Endometrial microvascular endothelial cells (primary cell): ENCODE data around the gene MSX1. TPM values are rescaled to one million over a fixed set of nuclear protein-coding genes. Genes with fewer than 3 reads are reported as not detected.

ENCODE experiments used
- in situ Hi-C: cut with HindIII; loops from 2 replicates; pipeline ENCODE4 v1.10.0; 2017; ENCODE audit warnings: low sequenced_read_pairs, low pct_unique_long_range_greater_than_20kb; ENCODE audit errors: inconsistent ontology term
- total RNA-seq: library from RNA; depleted of rRNA; stranded (reverse); fragments of >200 nt; gene quantifications from one replicate; pipeline ENCODE4 v1.2.3, GENCODE V29; 2015; ENCODE audit errors: inconsistent ontology term

The MSX1 gene
- total RNA-seq, 1 donor from 2014 or later = 7.1 TPM

DNA sequence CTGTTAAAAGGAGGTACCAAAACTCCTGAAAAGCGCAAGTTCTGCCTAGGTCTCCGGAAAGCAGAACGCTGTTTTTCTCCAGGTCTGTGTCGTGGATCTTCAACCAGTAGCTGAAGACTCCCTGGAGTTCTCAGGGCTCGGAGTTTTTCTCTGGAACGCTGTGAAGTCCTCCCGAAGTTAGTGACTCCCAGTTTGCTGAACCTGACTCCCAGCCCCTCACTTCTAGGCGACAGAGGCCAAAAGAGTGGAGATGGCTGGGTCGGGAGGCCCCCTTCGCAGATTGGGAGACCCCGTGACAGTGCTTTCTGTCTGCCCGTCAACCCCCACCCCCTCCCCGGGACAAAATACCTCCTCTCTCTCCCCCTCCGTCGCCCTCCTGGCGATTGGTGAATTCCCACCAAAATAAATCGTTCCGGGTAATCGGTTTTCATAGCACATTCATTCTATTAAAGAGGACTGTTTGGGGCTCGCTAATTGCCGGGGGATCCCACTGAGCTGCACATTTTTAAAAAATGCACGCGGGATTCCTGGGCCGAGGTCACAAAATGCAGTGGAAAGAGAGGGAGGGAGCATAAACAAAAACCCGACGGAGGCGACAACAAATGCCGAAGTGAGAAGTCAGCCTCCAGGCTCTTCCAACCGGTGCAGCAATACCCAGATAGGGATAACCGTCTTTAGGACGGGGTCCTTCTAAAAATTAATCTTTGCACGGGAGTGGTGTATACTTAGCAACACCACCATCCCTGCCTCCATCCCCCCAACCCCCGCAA lies 4.0 kb upstream of the MSX1 start:
- in situ Hi-C loops = no loop called here

DNA sequence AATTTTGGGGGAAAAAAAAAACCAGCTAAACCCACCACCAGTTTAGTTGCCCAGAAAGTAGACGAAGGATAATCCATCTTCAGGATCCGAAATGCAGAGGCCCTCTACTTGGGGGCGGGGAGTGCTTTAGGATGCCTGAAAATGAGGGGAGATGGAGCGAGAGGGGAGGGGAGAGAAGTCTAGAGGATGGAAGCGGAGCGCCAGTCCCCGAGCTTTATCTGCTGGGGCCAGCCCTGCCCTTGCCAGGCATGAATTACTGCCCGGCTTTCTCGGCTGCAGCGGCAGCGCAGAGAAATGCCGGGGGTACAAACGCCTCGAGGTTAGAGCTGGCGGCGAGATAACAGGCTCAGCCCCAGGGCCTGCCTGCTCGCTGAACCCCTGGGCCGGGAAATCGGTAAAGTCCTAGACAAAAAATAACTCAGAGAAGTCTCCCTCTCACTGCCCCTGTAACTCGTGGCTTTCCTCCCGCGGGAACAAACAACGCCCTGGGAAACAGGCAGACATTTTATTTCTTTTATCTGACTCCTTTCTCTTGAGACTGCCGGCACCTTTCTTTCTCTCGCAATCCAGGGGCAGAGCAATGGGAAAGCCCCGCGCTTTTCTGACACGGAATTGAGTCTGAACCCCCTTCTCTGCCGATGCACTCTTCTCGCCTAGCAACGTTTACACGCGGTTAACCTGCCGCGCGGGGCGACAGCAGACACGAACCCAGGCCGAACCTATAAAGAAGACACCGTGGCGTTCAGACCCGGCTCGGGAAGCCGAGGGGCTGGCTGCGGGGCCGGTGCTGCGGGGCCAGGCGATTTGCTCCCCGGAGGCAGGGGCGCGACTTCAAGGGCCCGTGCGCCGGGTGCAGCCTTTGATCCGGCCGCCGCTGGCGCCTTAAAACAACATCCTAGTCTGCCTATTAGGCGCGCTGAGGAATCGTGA lies 3.1 kb upstream of the MSX1 start:
- in situ Hi-C loops = no loop called here

DNA sequence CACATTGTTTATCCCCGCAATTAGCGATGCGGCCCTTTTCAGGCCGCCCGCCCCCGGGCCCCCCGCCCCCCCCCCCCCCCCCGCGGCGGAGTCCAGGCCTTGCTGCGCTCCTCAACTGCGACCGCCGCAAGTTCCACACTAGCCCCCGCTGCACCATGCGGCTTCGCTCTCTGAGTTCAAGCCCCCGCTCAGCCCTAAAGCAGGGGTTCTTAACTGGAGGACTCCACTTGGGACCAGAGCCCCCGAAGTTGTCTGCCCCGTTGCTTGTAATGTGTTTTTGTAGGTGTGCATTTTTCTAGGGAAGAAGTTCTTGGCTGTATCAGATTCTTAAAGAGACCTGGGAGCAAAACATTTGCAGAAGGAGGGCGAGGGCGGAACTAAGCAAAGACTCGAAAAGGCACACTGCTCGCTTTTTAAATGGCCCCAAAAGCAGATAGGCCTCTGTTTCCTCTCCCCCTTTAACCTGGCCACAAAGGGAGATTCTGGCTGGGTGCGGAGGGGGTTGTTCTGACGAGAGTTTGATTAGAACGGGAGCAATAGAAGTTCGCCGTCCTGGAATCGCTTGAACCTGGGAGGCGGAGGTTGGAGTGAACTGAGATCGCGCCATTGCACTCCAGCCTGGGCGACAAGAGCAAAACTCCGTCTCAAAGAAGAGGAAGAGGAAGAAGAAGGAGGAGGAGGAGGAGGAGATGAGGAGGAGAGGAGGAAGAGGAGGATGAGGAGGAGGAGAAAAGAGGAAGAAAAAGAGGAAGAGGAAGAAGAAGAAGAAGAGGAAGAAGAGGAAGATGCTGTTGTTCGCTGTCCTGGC lies 2.3 kb upstream of the MSX1 start:
- in situ Hi-C loops = no loop called here

DNA sequence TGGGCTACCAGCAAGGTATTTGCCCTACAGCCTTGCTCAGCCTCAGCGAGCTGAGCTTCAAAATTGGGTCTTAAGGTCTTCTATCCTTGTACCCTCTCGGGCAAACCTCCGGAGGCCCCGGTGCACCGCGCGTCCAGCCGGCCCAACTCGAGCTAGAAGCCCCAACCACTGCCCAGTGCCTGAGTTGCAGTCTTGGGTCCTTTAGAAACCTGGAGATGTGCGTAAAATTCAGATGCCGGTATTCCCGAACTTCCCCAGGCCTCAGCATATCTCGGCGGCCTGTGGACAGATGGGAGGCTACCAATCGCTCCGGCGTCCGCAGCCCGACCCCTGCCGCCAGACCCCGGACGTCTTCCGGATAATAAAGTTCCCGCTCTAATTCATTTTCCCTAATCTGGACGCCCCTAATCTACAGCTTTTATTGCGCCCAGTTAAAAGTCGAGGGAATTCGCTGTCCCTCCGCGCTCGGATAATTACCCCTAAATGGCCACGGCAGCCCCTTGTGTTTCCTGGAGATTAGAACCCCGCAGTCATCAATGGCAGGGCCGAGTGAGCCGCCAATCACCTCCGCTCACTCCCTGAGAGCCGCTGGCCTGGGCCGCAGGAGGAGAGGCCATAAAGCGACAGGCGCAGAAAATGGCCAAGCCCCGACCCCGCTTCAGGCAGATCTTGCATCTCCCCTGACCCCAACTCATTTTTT lies 1.5 kb upstream of the MSX1 start:
- in situ Hi-C loops = no loop called here

DNA sequence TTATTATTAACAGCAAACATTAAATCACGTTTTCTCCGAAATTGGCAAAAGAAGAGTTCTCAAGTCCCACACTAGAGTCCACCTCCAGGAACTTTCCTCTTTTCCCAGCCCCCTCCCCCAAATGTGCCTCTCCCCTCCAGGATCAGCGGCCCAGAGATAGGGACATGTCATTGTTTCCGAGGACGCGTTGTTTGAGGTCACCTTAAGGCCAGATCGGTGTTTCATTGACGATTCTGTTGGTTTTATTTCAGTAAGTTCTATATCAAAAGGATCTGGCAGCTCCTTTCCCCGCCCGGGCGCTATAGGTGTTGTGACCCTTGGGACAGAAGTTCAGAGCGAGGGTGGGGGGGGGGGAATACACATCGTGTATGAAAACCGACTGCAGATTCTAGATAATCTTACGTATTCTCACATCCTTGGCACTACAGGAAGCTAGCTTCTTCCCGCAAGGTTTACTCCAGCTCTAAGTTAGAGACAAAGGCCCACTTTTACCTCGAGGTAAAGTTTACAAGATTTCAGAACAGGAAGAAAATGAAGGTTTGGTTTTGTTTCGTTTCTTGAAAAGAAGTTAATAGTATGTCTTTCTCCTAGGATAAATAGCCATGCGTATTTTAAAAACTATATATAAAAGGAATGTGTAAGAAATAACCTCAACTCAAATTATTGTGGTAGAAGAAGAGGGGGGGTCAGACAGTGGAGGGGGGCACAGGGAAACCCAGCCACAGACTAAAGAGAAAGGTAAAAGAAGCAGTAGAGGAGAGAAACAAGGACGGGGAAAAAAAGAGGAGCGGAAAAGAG lies 739 bp upstream of the MSX1 start:
- in situ Hi-C loops = no loop called here

DNA sequence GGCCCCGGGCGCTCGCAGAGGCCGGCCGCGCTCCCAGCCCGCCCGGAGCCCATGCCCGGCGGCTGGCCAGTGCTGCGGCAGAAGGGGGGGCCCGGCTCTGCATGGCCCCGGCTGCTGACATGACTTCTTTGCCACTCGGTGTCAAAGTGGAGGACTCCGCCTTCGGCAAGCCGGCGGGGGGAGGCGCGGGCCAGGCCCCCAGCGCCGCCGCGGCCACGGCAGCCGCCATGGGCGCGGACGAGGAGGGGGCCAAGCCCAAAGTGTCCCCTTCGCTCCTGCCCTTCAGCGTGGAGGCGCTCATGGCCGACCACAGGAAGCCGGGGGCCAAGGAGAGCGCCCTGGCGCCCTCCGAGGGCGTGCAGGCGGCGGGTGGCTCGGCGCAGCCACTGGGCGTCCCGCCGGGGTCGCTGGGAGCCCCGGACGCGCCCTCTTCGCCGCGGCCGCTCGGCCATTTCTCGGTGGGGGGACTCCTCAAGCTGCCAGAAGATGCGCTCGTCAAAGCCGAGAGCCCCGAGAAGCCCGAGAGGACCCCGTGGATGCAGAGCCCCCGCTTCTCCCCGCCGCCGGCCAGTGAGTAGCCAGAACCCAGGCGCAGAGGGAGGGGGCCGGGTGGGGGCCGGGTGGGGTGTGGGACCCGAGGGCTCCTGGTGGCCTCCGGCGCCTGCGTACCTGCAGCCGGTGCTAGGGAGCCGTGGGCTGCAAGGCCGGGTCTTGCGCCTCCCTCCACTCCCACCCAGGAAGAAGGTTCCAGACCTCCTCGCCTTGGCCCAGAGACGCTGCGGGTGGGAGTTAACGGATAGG lies 534 bp downstream of the MSX1 start:
- in situ Hi-C loops = no loop called here

DNA sequence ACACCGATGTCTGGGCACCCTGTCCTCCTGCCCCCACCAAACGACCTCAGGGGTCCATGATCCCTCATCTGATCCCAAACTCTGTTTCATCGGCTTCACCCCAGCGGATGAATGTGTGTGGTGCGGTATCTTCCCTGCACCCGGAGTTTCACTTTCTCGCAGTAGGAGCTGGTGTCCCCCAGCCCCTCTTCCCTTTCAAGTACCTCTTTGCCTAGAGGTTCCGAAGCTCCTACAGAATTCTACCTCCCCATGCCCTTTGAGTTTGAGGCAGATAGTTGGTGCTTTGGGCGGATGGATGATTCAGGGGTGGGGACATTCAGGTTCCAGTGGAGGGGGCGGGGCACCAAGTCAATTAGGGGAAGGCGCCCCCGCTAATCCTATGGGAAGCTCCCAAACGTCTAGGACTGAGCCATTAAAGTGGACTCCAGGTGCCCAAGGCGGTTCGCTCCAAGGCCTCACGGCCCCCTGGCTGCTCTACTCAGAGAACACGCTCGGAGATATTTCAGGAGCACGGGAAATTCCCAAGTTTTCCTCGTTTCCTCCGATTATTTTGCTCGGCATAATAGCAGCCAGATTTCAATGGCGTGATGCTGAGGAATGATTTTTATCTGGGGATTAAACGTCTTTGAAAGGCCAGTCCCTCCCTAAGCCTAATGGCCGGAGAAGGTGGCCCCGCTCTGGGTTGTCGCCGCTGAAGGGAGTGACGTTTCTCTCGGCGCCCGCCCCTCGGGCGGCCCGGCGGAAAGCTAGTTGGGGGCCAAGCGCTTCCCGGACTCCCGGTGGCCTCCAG lies 1.3 kb downstream of the MSX1 start:
- in situ Hi-C loops = no loop called here

DNA sequence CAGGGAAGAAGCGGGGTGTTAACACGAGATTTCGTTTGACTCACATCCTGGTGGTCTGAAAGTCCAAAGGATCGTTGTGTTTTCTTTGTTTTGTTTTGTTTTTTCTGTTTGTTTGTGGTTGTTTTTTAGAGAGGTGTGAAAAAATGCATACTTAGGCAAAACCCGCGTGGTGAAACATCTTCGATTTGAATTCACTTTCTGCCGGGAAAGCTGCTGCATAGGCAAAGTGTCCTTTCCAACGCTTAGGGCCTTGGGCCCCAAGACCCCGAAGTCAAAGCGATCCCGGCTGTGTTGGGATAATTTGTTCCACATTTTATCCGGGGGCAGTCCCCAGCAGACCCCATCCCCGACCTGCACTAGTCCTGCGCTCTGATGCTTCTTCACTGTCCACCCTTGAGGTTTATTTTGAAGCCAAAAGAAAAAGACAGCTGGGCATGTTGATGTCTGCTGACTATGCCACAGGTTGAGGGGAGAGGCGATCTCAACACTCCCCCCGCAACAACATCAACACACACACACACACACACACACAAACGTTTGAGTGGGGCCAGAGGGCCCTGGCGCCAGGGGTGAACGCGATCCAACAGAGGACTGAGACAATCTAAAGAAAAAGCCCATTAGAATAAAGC lies 2.0 kb downstream of the MSX1 start:
- in situ Hi-C loops = no loop called here

DNA sequence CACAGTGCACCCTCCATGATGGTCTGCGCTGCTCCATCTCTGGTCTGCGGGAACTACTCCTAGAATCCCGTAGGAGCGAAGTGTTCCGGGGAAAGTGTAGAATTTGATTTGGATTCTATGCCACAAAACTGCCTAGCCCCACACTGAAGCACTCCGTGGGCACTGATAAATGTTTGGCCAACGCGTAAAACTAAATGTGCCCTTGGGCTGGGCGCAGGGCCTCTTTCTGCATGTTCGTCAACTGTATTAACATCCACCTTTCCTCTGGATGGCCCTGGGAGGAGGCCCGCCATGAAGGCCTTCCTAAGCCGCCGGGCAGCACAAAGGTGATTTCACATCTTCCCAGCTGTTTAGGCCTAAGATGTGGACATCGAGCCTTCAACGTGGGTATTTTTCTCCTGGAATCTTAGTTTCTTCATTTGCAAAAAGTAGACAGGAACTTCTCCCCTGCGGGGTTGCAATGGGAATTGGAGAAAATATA lies 2.6 kb downstream of the MSX1 start:
- in situ Hi-C loops = no loop called here

DNA sequence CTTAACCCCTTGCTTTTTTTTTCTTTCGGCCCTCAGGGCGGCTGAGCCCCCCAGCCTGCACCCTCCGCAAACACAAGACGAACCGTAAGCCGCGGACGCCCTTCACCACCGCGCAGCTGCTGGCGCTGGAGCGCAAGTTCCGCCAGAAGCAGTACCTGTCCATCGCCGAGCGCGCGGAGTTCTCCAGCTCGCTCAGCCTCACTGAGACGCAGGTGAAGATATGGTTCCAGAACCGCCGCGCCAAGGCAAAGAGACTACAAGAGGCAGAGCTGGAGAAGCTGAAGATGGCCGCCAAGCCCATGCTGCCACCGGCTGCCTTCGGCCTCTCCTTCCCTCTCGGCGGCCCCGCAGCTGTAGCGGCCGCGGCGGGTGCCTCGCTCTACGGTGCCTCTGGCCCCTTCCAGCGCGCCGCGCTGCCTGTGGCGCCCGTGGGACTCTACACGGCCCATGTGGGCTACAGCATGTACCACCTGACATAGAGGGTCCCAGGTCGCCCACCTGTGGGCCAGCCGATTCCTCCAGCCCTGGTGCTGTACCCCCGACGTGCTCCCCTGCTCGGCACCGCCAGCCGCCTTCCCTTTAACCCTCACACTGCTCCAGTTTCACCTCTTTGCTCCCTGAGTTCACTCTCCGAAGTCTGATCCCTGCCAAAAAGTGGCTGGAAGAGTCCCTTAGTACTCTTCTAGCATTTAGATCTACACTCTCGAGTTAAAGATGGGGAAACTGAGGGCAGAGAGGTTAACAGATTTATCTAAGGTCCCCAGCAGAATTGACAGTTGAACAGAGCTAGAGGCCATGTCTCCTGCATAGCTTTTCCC lies 3.4 kb downstream of the MSX1 start:
- in situ Hi-C loops = no loop called here

DNA sequence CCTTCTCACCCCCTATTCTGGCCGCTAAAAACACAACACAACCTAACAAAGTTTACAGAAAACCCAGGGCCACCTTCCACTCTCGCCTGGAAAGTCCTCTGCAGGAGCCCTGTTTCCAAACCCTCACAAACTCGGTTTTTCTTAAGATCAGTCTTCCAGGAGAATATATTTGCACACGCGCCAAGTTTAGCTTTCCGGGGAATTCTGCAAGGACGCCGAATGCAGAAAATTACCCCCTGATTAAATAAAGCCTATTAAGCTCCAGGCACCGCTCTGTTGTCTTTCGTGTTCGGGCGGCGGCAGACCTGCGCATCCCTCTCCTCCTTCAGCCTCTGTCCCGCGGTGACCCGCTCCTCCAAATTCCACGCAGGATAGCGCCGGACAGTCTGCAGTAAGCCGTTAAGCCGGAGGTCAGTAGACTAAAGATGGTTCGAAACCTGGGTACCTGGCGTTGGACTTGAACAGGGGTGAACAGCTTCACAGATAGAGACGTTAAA lies 5.0 kb downstream of the MSX1 start:
- in situ Hi-C loops = no loop called here

DNA sequence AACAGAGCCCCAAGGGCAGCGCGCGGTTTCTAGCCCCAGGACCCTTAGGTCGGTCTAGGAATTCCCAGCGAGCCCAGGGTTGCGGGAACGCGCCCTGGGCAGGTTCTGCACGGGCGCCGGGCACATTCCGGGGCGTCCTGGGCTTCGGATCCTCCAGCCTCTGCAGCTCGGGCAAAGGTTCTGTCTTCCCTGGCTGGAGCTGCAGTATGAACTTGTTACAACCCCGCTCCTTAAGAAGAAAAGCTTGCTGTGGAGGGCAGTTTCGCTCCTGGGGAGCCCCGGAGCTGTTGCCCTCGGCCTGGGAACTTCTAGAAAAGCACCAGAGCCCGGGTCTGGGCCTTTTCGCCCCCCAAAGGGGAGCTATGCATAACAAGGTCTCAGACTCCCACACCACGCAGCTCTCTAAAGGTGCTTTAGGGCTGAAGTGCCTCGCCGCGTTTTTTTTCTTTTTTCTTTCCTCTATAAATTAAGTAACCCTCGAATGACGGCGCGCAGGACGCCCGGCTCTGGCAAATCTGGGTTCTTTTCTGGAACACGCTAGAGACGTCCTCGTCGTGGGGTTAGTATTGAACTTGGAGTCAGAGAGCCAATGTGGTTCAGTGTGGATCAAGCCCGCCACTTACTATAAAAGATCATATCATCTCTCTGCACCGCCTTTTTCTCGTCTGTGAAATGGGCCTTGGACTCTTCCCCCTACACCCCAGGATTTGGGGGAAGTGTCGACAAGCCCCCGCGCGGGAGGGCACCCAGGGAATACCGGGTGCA lies 5.7 kb downstream of the MSX1 start:
- in situ Hi-C loops = no loop called here

DNA sequence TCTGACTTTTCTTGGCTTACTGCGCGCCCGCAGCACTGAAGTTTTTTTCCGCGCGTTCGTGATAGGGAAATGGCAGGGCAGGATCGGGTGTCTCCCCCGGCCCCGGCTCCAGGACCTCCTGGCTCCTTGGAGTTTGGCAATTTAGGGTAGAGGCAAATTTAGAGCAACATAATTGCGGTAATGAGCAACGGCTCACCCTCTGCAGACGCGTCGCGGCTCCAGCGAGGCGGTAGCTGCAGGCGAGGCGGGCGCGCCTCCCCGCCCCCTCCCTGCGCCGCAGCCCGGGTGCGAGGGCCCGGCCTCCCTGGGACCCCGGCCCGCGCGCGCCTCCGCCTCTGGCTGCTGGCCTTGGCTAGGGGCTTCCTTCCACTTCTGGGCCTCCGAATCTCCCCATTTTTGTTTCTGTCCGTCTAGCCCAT lies 6.2 kb downstream of the MSX1 start:
- in situ Hi-C loops = no loop called here

DNA sequence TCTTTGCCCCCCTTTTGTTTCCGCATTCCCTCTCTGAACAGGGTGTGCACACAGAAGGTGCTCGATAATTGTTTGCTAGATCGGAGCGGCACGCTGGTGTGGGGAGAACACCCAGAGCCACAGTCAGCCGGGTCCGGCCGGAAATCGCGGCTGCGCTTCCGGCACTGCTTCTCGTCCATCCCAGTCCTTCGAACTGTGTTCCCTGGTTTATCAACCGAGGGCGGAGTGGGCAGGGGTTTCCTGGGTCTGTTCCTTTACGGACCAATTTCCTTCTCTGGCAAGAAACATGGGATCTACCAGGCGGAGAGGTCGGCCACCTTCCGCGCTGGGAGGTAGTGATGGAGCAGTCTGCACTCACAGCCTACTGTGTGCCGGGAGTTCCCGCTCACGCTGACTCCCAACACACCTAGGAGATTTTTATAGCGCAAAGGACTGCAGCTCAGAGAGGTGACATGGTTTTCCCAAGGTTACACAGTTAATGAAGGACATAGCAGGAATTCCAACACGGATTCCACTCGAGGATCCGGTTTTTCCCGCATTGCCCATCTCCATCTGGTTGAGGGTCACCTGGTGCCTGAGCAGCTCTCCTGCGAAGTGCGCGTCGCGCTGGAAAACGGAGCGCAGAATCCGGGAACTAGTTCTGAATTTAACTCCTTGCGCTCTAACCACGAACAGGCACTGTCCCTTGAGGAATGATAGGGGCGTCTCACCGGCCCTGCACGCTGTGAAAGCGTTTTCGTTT lies 6.8 kb downstream of the MSX1 start:
- in situ Hi-C loops = no loop called here
